ENCODE results near the gene ATAD3A.
"Not testable (repeated sequence)": the region's sequence is repeated elsewhere in the genome, so short reads cannot be mapped to it uniquely, and the experiment has no call there.

ATAD3A gene

GRCh38 chr1:1524750-1525383 is 12.9 kb downstream of the ATAD3A start:
- FAIRE-seq, result not testable (repeated sequence)

GRCh38 chr1:1526476-1526875 is 14.5 kb downstream of the ATAD3A start:
- FAIRE-seq, result not testable (repeated sequence)

- no peak for FAIRE-seq
These were observed 15.3 kb downstream of the ATAD3A start for GRCh38 chr1:1527092-1527816.

GRCh38 chr1:1528301-1529267 is 16.6 kb downstream of the ATAD3A start:
- FAIRE-seq, result no peak

- FAIRE-seq, result no peak
These were observed 17.4 kb downstream of the ATAD3A start for GRCh38 chr1:1529321-1529720.

GRCh38 chr1:1529936-1530335 is 18.0 kb downstream of the ATAD3A start:
- no peak for FAIRE-seq

- peak; percentile 60 for FAIRE-seq
These were observed 20.0 kb downstream of the ATAD3A start for GRCh38 chr1:1531947-1532346.

- not testable (repeated sequence) for FAIRE-seq
These were observed 21.4 kb downstream of the ATAD3A start for GRCh38 chr1:1533176-1533893.

- FAIRE-seq, result not testable (repeated sequence)
These were observed 21.9 kb downstream of the ATAD3A start for GRCh38 chr1:1533894-1534291.

GRCh38 chr1:1534401-1535154 is 22.6 kb downstream of the ATAD3A start:
- FAIRE-seq, result no peak

GRCh38 chr1:1535201-1536018 is 23.4 kb downstream of the ATAD3A start:
- no peak for FAIRE-seq

- FAIRE-seq, result no peak
These were observed 24.3 kb downstream of the ATAD3A start for GRCh38 chr1:1536019-1536937.

- FAIRE-seq, result no peak
These were observed 25.1 kb downstream of the ATAD3A start for GRCh38 chr1:1536938-1537546.

GRCh38 chr1:1537626-1538250 is 25.8 kb downstream of the ATAD3A start:
- no peak for FAIRE-seq

GRCh38 chr1:1538334-1538733 is 26.4 kb downstream of the ATAD3A start:
- FAIRE-seq, result no peak

- FAIRE-seq, result no peak
These were observed 27.0 kb downstream of the ATAD3A start for GRCh38 chr1:1538989-1539309.

- no peak for FAIRE-seq
These were observed 27.5 kb downstream of the ATAD3A start for GRCh38 chr1:1539310-1540089.

Data from G401.6 (cell line).